Neural crest cell (in vitro differentiated cells): ENCODE data around the gene ACTG1. TPM values are rescaled to one million over a fixed set of nuclear protein-coding genes. Genes with fewer than 3 reads are reported as not detected.

Experiments used
- DNase-seq: peaks from one replicate; pipeline ENCODE4 v3.0.0; 2021; ENCODE audit warnings: low read depth, mixed read lengths, low spot score
- H3K27ac Mint-ChIP-seq: one replicate; pipeline ENCODE4 v1.8.0; 2021; ENCODE audit warnings: mild to moderate bottlenecking, mixed read lengths; ENCODE audit not compliant: unreplicated experiment
- H3K27me3 Mint-ChIP-seq: 2 replicates; pipeline ENCODE4 v1.8.0; 2021; ENCODE audit warnings: low read depth, mild to moderate bottlenecking, mixed read lengths
- H3K36me3 Mint-ChIP-seq: 2 replicates; pipeline ENCODE4 v1.8.0; 2021; ENCODE audit warnings: low read depth, mild to moderate bottlenecking, mixed read lengths
- H3K4me1 Mint-ChIP-seq: 2 replicates; pipeline ENCODE4 v1.8.0; 2021; ENCODE audit warnings: mixed read lengths
- H3K4me3 Mint-ChIP-seq: one replicate; pipeline ENCODE4 v1.8.0; 2021; ENCODE audit warnings: mild to moderate bottlenecking, mixed read lengths
- H3K9me3 Mint-ChIP-seq: 2 replicates; pipeline ENCODE4 v1.8.0; 2021; ENCODE audit warnings: mixed read lengths
- CTCF ChIP-seq: fragments of 200-600 bp; sonication (generic); conservative IDR thresholded peaks from 2 replicates; pipeline ENCODE4 v1.5.0; 2021; ENCODE audit warnings: antibody characterized with exemption, mild to moderate bottlenecking
- long read RNA-seq: library from polyadenylated mRNA; unstranded; transcript quantifications from one replicate; pipeline ENCODE4 v2.0.0, GENCODE V29; 2020
- total RNA-seq: library from RNA; stranded (reverse); gene quantifications from 2 replicates; pipeline ENCODE4 v1.2.1, GENCODE V29; 2021

The ACTG1 gene
- 4,235 and 4,315 TPM in 2 replicates for total RNA-seq
- long read RNA-seq, transcript ACTG1-214 (7 exons, 1,720 nt) = minor isoform, 734 of 3,015 reads
- long read RNA-seq, transcript ACTG1-212 (4 exons, 1,698 nt) = minor isoform, 48 of 3,015 reads
- long read RNA-seq, transcript ACTG1-206 (6 exons, 1,919 nt) = major isoform, 2,005 of 3,015 reads
- long read RNA-seq, transcript ACTG1-210 (5 exons, 2,256 nt) = minor isoform, 56 of 3,015 reads
- long read RNA-seq, partial matches to known transcripts = 78 of 3,015 reads
- long read RNA-seq, other reads (novel, unspliced or antisense) = 49 of 3,015 reads

GRCh38 chr17:81512562-81513371 is at the start of gene ACTG1:
ACTG1 (minus strand) TSS chr17:81512799; CDS start chr17:81512354, 445 bp downstream.
- Mint-ChIP-seq H3K9me3 (no peaks in the 10 kb centered on the region), H3K4me1 (peaks cover 50% of the 10 kb centered on the region), H3K27me3 (peaks cover 50% of the 10 kb centered on the region), H3K4me3 (peak within 1 kb of the TSS; percentile 96), H3K36me3 (peaks cover 39% of the 10 kb centered on the region), H3K27ac (peak within 1 kb of the TSS; percentile 95)
- DNase-seq = peak; percentile 84
- no peak for TF ChIP-seq CTCF

GRCh38 chr17:81561494-81561885 is 48.9 kb upstream of the ACTG1 start:
- Mint-ChIP-seq H3K36me3 (peaks cover 12% of the 10 kb centered on the region), H3K27ac (no peak overlapping the region), H3K4me3 (no peak overlapping the region), H3K9me3 (no peaks in the 10 kb centered on the region), H3K27me3 (no peaks in the 10 kb centered on the region), H3K4me1 (no peaks in the 10 kb centered on the region)
- no peak for TF ChIP-seq CTCF
- no peak for DNase-seq

- Mint-ChIP-seq H3K9me3 (no peaks in the 10 kb centered on the region), H3K4me3 (no peak overlapping the region), H3K27ac (no peak overlapping the region), H3K27me3 (no peaks in the 10 kb centered on the region), H3K4me1 (no peaks in the 10 kb centered on the region), H3K36me3 (peaks cover 5% of the 10 kb centered on the region)
- DNase-seq = no peak
- no peak for TF ChIP-seq CTCF
Measured at GRCh38 chr17:81558941-81559806, 46.6 kb upstream of the ACTG1 start.

GRCh38 chr17:81558115-81558468 is 45.5 kb upstream of the ACTG1 start:
- TF ChIP-seq CTCF = no peak
- Mint-ChIP-seq H3K27me3 (no peaks in the 10 kb centered on the region), H3K4me3 (peak overlapping the region; percentile 38), H3K9me3 (no peaks in the 10 kb centered on the region), H3K27ac (peak overlapping the region; percentile 57), H3K36me3 (peaks cover 5% of the 10 kb centered on the region), H3K4me1 (peaks cover 10% of the 10 kb centered on the region)
- DNase-seq = no peak
